Measurements from ENCODE around the gene AKAP7.
"Not testable (repeated sequence)": the region's sequence is repeated elsewhere in the genome, so short reads cannot be mapped to it uniquely, and the experiment has no call there.

AKAP7 gene

GRCh38 chr6:131305037-131305850 lies 170.0 kb downstream of the AKAP7 start:
- DNase-seq = no peak

DNA sequence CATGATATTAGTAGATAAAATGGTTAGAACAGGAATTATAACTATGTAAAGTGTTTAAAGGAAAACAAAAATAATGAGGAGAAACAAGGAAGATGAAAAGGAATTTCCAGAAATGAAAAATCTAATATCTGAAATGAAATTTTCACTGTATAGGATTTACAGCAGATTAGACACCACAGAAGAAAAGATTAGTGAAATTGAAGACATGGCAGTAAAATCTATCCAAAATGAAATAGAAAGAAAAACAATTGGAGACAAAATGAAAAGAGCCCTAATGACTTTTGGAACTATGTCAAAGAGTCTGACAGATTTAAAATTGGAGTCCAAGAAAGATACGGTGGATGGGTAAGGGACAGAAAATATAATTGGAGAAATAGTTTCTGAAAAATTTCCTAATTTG lies 174.2 kb downstream of the AKAP7 start:
- DNase-seq = no peak

GRCh38 chr6:131314838-131315237 lies 179.6 kb downstream of the AKAP7 start:
- DNase-seq = no peak

DNA sequence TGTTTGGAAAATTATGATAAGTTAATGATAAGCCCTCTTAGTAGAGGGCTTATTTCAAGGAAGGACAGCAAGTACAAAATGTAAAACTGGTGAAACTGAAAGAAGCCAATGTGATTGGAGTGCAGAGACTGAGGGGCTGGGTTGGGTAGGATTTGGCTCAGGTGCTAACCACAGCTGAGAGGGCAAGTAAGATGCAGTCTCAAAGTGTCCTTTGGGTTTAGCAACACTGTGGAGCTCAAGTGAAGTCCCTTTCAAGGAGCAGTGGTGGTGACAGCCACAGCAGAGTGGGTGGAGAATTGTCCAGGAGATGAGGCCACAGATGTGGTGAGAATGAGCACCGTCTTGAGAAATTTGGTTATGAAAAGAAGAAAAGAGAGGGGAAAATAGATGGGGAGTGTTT lies 181.4 kb downstream of the AKAP7 start:
- no peak for DNase-seq

DNA sequence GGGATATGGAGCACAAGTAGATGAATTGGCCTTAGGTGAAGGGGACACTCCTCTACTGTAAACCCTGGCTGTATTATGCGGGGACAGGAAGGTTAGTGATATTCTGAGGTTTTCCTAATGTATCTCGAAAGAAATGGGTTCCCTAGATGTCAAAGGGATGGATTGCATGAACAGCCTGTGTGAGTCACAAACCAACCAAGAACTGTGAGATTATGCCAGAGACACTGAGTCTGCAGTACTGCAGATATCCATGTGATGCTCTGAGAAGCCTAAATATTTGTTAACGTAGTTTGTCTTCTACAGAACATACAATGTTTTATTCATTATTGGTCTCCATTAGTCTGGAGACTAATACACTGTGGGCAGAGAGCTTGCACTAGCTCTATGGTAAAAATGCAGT lies 182.2 kb downstream of the AKAP7 start:
- no peak for DNase-seq

- no peak for DNase-seq
These were observed 186.3 kb downstream of the AKAP7 start for GRCh38 chr6:131321589-131321988.

DNA sequence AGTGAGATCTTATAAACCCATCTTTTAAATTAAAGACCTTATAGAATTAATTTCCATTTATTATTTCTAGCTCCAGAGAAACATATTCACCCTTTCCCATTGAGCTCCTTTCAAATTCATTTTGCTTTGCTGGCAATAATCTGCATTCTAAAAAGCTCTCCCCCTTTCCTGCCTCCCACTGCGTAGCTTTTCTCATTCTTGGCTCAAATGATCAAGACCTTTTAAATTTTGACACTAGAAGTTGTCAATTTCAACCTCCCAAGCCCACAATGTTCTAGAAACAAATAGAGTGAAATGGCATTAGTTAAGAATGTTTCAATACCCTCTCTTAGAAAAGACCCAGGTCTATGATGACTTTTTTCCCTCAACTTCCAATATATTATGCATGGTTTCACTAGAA lies 186.9 kb downstream of the AKAP7 start:
- DNase-seq = no peak

- not testable (repeated sequence) for DNase-seq
These were observed 190.4 kb downstream of the AKAP7 start for GRCh38 chr6:131325669-131326068.

- DNase-seq = not testable (repeated sequence)
These were observed 193.5 kb downstream of the AKAP7 start for GRCh38 chr6:131328727-131329126.

- DNase-seq = no peak
These were observed 195.9 kb downstream of the AKAP7 start for GRCh38 chr6:131331151-131331550.

GRCh38 chr6:131331873-131332781 lies 196.9 kb downstream of the AKAP7 start:
- no peak for DNase-seq
